Measurements from ENCODE around the gene LAMA3. TPM values are rescaled to one million over a fixed set of nuclear protein-coding genes. Genes with fewer than 3 reads are reported as not detected.
"Not testable (repeated sequence)": the region's sequence is repeated elsewhere in the genome, so short reads cannot be mapped to it uniquely, and the experiment has no call there.

Gene LAMA3
- total RNA-seq, 2 donors from 2014 or later, result 30.1 to 34.2 TPM

- ATAC-seq (ENCODE audit: insufficient number of reproducible peaks, low FRiP score, low read depth), result no peak
These were observed 48.9 kb downstream of the LAMA3 start for GRCh38 chr18:23738151-23738550.

GRCh38 chr18:23738575-23738974 is 49.3 kb downstream of the LAMA3 start:
- H3K27ac ChIP-seq, result no peak overlapping the region
- H3K9me3 ChIP-seq, result no peaks in the 10 kb centered on the region
- no peaks in the 10 kb centered on the region for H3K27me3 ChIP-seq (replicated peaks; ENCODE audit: insufficient read depth)
- ATAC-seq (ENCODE audit: insufficient number of reproducible peaks, low FRiP score, low read depth) (no peak), DNase-seq (ENCODE audit: low spot score) (no peak)
- H3K4me3 ChIP-seq, result no peak overlapping the region
- H3K4me1 ChIP-seq (ENCODE audit: control insufficient read depth in 1 of 2, low read depth in 2 of 2), result no peaks in the 10 kb centered on the region
- TF ChIP-seq CTCF (IDR thresholded peaks at IDR 0.05), result no peak
- H3K36me3 ChIP-seq, result no peaks in the 10 kb centered on the region

More at GRCh38 chr18:23738151-23738550, 48.9 kb downstream of the LAMA3 start:
- TF ChIP-seq CTCF (IDR thresholded peaks at IDR 0.05), result no peak
- Histone ChIP-seq H3K36me3 (no peaks in the 10 kb centered on the region), H3K4me1 (ENCODE audit: control insufficient read depth in 1 of 2, low read depth in 2 of 2) (no peaks in the 10 kb centered on the region), H3K27me3 (replicated peaks; ENCODE audit: insufficient read depth) (no peaks in the 10 kb centered on the region), H3K4me3 (no peak overlapping the region), H3K27ac (no peak overlapping the region), H3K9me3 (no peaks in the 10 kb centered on the region)
- no peak for DNase-seq (ENCODE audit: low spot score)

GRCh38 chr18:23740105-23740830 is 51.0 kb downstream of the LAMA3 start:
- Histone ChIP-seq H3K27ac (no peak overlapping the region), H3K27me3 (replicated peaks; ENCODE audit: insufficient read depth) (no peaks in the 10 kb centered on the region), H3K9me3 (no peaks in the 10 kb centered on the region), H3K4me3 (no peak overlapping the region), H3K36me3 (no peaks in the 10 kb centered on the region), H3K4me1 (ENCODE audit: control insufficient read depth in 1 of 2, low read depth in 2 of 2) (no peaks in the 10 kb centered on the region)
- TF ChIP-seq CTCF (IDR thresholded peaks at IDR 0.05), result no peak
- ATAC-seq (ENCODE audit: insufficient number of reproducible peaks, low FRiP score, low read depth) (no peak), DNase-seq (ENCODE audit: low spot score) (no peak)

- H3K27me3 ChIP-seq (replicated peaks; ENCODE audit: insufficient read depth); DNase-seq (ENCODE audit: low spot score); H3K9me3 ChIP-seq; H3K27ac ChIP-seq; ATAC-seq (ENCODE audit: insufficient number of reproducible peaks, low FRiP score, low read depth); H3K4me3 ChIP-seq; H3K36me3 ChIP-seq; H3K4me1 ChIP-seq (ENCODE audit: control insufficient read depth in 1 of 2, low read depth in 2 of 2): not testable (repeated sequence)
These were observed 52.7 kb downstream of the LAMA3 start for GRCh38 chr18:23741967-23742366.

GRCh38 chr18:23743733-23744333 is 54.6 kb downstream of the LAMA3 start:
- no peak for TF ChIP-seq CTCF (IDR thresholded peaks at IDR 0.05)
- Histone ChIP-seq H3K27me3 (replicated peaks; ENCODE audit: insufficient read depth) (no peaks in the 10 kb centered on the region), H3K36me3 (no peaks in the 10 kb centered on the region), H3K9me3 (no peaks in the 10 kb centered on the region), H3K4me1 (ENCODE audit: control insufficient read depth in 1 of 2, low read depth in 2 of 2) (no peaks in the 10 kb centered on the region), H3K4me3 (no peak overlapping the region), H3K27ac (no peak overlapping the region)
- ATAC-seq (ENCODE audit: insufficient number of reproducible peaks, low FRiP score, low read depth) (no peak), DNase-seq (ENCODE audit: low spot score) (no peak)
